Ammon's horn (tissue), 1 donor: Measurements from ENCODE around the gene F5.

Experiments
- DNase-seq: peaks from one replicate; pipeline ENCODE4 v3.0.0-alpha.2; 2016; ENCODE audit warnings: low spot score

F5 gene

DNA sequence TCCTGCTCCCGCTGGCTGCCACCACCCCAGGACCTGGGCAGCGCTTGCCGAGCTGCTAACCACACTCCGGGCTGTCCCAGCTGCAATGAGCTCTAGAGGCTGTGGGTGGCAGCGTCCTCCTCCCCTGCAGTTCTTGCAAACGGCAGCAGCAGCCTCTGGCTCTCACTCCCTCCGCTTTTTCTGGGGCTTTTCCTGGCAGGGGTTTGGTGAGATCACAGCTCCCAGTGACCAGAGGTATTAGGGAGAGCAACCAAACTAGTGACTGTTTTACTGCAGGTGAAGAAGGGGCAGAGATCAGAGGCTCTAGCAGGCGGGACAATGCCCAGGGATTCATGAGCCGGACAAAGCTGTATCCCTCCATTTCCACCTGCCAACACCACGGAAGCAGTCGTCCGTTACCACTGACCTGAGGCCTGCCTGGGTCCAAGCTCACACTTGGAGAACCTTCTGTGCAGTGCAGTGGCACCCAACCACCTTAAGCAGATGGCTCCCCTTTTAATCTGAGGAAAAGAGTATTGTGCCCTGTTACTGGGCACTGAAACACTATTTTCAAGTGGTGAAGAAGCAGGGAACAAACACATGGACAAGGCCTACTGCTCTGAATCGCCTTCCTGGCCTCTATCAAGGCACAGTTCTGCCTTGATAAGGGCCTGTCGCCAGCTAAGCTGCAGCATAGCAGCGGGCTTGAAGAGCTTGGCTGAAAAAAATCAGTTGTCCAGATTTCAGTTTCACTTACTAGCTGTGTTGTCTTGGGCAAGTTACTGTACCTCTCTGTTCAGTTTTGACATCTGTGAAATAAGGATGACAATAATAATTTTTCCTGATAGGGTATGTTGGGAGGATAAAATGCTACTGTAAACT, at the start of gene F5:
TSS of gene F5 (minus strand) at position 87 of the 861 bp plus-strand sequence. CDS start 95 bp downstream, outside the sequence.
- peak; percentile 84 for DNase-seq

DNA sequence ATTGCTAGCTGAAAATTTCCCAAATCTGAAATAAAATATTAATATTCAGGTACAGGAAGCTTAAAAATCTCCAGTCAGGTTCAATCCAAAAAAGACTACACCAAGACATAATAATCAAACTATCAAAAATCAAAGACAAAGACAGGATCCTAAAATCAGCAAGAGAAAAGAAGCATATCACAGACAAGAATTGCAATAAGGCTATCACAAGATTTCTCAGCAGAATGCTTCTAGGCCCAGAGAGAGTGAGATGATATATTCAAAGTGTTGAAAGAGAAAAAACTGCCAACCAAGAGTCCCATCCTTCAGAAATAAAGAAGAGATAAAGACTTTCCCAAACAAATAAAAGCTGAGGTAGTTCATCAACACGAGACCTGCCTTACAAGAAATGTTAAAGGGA, 48.6 kb upstream of the F5 start:
- no peak for DNase-seq

- DNase-seq: no peak
Observed at GRCh38 chr1:169634145-169634544, 47.9 kb upstream of the F5 start.

GRCh38 chr1:169631249-169631648, 45.0 kb upstream of the F5 start:
- no peak for DNase-seq

DNA sequence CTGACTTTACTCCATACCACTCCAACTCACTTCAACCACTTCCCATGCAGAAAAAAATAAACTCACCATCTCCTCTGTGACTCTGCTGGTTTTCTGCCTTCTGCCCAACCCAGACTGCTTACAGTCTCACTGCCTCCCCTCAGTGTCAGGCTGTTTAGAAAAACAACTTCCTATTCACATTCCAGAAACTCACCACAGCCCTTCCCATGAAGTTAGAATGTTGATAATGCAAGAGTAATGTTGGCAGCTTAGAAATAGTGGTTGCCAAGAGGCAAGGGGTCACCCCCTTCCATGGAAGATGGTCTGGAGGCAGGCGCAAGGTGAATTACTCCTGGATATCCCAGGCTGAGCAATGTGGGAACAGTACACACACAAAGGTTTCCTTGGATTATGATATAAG, 43.7 kb upstream of the F5 start, which contains the start of gene SELP:
TSS of gene SELP (minus strand) at position 119 of the 400 bp plus-strand sequence. CDS start at position 69, 50 bp downstream.
- DNase-seq: no peak

DNA sequence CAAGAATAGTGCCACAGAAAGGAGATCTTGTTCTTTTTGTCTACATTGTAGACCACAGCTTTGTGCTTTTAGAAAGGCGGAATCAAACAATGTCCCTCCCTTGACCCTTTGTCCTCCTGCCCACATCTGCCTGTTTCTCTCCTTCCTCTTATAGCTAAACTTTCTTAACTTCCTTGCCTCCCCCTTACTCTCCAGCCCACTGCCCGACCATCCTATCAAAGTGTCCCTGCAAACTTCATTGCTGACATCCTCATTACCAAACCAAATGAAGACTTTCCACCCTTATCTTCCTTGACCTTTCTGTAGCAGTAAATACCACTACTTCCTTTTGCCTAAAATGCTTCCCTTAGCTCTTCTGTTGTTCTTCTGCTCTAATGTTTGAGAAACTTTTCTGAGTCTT, 38.6 kb upstream of the F5 start:
- no peak for DNase-seq

GRCh38 chr1:169624122-169624521, 37.8 kb upstream of the F5 start:
- no peak for DNase-seq

GRCh38 chr1:169623132-169623926, 37.0 kb upstream of the F5 start:
- DNase-seq: no peak

- DNase-seq: no peak
Observed at GRCh38 chr1:169620565-169620964, 34.3 kb upstream of the F5 start.

DNA sequence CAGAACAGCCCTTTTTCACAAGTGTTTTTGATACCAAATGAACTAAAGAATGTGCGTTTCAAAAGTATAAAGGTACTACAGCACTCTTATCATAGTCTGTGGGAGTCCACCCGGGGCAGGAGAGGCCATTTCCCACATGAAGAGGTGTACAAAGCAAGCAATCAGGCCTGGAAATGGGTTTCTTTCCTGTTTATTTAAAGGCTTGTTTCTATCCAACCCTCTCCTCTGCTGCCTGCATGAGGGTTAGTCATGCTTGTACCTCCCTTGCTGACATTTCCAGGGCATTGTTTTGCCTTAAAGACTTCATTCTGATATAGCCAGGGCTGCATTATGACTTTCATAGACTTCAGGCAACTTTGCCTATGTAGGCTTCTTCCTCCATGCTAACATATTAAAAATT, 32.1 kb upstream of the F5 start:
- no peak for DNase-seq

DNA sequence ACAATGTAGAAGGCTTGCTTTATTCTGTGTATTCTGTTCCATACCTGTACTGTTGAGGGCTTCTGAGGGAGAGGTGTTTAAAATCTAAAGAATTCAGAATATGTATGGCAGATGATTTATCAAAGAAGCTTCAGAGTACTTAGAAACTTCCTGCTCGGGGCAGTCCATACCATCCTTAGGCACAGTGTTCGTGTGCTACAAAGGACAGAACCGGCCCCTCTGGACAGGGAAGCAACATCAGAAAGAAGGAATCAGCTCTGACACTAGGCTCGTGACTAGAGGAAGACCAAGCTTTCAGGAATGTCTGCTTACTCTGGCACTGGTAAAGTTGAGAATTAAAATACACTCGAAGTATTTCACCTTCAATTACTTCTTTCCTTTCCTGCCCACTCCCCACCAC, 29.5 kb upstream of the F5 start:
- DNase-seq: no peak

DNA sequence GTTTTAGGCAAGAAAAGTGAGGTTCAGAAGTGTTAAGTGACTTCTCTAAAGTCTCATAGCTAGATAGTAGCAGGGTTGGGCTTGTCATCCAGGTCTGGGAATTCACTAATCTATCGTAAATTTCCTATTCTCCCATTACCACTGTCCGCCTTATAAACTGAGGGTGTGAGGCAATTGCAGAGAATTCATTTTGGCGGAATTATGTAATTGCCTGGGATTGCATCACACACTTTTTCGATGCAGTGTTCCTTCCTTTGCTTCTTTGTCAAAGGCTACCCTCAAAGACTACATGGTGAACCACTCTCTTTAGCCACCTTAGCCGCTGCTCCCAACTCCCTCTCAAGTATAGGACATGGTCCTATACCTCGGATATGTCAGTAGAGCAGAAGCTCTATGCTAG, 24.6 kb upstream of the F5 start:
- DNase-seq: no peak

- no peak for DNase-seq
Observed at GRCh38 chr1:169610108-169610507, 23.8 kb upstream of the F5 start.

DNA sequence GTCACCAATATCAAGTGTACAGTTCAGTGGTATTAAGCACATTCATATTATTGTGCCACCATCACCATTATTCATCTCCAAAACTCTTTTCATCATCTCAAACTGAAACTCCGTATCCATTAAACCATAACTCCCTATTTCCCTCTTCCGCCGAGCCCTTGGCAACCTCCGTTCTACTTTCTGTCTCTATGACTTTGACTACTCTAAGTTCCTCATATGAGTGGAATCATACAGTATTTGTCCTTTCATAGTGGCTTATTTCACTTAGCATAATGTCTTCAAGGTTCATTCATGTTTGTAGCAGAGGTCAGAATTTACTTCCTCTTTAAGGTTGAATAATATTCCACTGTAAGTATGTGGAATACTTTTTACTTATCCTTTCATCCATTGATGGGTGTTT, 21.9 kb upstream of the F5 start:
- no peak for DNase-seq

- DNase-seq: peak; percentile 30
Observed at GRCh38 chr1:169604781-169605560, 18.7 kb upstream of the F5 start.

DNA sequence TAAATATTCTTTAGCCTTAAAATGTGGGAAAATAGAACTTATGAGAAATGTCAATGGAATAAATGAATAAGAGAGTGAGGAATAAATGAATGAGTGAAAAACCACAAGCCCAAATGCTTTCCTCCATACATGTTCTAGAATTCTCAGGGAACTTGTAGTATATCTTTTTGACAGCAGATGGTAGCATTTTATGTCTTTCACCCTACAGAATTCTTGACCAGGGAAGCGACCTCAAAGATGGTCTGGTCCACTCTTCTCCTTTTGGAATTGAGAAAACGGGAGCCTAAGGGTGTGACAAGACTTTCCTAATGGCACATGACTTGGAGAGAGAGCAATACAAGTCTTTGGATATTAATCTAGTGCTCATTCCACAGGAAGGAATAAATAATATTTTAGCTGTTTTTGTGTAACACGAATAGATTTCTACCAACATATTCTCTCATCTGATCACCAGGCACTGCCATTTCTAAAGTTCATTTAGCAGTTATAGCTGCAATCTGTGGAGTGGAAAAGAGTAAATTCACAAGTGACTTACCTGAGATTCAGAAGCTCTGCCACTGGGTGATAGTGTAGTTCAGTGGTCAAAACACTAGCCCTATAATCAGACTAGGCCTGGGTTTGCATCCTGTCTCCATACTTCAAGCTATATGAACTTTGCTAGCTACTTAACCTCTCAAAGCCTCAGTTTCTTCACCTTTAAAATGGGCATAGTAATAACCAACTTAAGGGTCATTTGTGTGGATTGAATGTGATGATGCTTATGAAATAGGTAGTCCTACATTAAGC, 15.0 kb upstream of the F5 start:
- DNase-seq: peak; percentile 35

DNA sequence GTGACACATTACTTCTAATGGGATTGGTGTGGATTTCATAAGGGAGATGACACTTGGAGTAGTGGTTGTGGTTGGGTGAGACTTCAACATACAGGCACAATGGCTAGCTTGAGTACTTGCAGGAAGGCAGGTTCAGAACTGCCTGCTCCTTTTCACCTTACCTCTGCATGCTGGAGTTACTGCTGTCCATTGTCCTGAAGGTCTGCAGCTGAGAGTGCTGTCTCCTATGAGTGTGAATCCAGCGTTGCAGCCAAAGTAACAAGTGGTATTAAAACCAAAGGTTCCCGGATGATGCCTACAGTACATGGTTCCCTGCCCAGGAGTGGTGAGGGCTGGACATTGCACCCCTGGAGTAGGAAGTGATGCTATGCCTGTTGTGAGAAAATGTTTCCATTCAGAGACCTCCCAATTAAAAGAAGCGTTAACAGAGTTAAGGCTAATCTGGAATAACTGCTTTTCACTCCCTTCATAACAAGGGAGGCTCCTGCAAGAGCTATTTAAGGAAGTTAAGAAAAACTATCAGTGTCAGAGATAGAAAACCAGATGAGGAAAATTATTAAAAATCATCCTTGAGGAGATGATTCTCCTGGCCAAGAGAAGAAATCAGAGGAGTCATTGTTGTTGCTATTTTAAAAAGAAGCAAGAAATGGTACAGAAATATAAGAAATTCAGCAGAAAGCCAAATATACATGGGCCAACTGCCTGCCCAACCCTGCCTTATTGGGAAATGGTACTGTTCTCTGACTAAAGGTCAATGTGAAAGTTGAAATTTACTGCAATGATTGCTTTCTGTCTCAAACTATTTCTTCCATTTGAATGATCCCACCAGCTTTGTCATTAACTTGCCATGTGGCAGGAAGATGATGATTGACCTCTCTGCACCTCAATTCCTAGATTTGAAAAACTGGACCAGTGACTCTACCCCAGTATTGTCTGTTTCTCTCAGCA, 9.8 kb upstream of the F5 start:
- no peak for DNase-seq

DNA sequence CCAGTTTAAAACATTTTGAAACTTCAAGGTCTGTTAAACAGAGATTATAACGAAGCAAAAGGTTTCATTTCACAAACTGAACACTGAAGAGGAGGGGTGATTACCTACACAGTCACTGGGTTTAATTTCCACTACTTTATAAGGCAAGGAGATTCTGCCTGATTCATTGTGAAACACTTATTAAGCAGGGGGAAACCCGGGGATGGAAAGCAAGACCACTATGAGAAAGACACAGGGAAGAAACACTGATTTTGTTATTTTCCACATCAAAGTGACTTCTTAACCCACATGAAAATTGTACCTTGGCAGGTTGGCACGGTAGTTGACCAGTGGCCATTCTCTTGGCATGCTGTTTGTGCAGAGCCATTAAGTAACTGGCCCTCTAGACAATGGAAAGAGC, 8.1 kb upstream of the F5 start:
- DNase-seq: no peak

GRCh38 chr1:169590932-169591331, 4.7 kb upstream of the F5 start:
- no peak for DNase-seq

GRCh38 chr1:169588785-169589485, 2.7 kb upstream of the F5 start:
- no peak for DNase-seq
